SK-N-SH treated with all-trans-retinoic acid at 6 μM for 48 hours (cell line): Measurements from ENCODE around the gene NPR1.

Experiments used
- ATAC-seq: fragments of 200-7000 bp; cut with Tn5 transposase; 3 replicates; pipeline ENCODE4 v1.9.1; 2020; ENCODE audit warnings: mild to moderate bottlenecking, moderate library complexity
- ARNTL ChIP-seq: fragments of 450-650 bp; formaldehyde crosslinking; IDR thresholded peaks from 2 replicates; pipeline ENCODE4 v1.5.0; 2020; ENCODE audit warnings: low read depth, mild to moderate bottlenecking, moderate library complexity, borderline replicate concordance
- CREB5 ChIP-seq: fragments of 250-450 bp; sonication (Bioruptor Pico); IDR thresholded peaks from 2 replicates; pipeline ENCODE4 v1.5.1; 2020; ENCODE audit warnings: low read depth, mild to moderate bottlenecking, moderate library complexity
- CSDC2 ChIP-seq: fragments of 250-450 bp; sonication (Bioruptor Pico); IDR thresholded peaks from 2 replicates; pipeline ENCODE4 v1.5.0; 2020; ENCODE audit warnings: mild to moderate bottlenecking, moderate library complexity
- CSRNP3 ChIP-seq: fragments of 250-450 bp; sonication (Bioruptor Pico); IDR thresholded peaks from 2 replicates; pipeline ENCODE4 v1.5.1; 2021; ENCODE audit warnings: mild to moderate bottlenecking, moderate library complexity
- ESRRG ChIP-seq: fragments of 250-450 bp; sonication (Bioruptor Pico); IDR thresholded peaks from 2 replicates; pipeline ENCODE4 v1.6.1; 2021; ENCODE audit warnings: mild to moderate bottlenecking
- GLIS3 ChIP-seq: fragments of 250-450 bp; sonication (Bioruptor Pico); IDR thresholded peaks from 2 replicates; pipeline ENCODE4 v1.5.0; 2020; ENCODE audit warnings: mild to moderate bottlenecking, moderate library complexity
- ISL1 ChIP-seq: fragments of 250-450 bp; sonication (Bioruptor Pico); IDR thresholded peaks from 2 replicates; pipeline ENCODE4 v2.1.2; 2022; ENCODE audit warnings: mild to moderate bottlenecking, moderate library complexity
- OSR1 ChIP-seq: fragments of 250-450 bp; sonication (Bioruptor Pico); IDR thresholded peaks from 2 replicates; pipeline ENCODE4 v1.8.0; 2022; ENCODE audit warnings: moderate library complexity, mild to moderate bottlenecking, inconsistent platforms
- PATZ1 ChIP-seq: fragments of 250-450 bp; sonication (Bioruptor Pico); IDR thresholded peaks from 2 replicates; pipeline ENCODE4 v1.8.0; 2020; ENCODE audit warnings: mild to moderate bottlenecking, moderate library complexity, borderline replicate concordance
- PPARA ChIP-seq: fragments of 250-450 bp; sonication (Bioruptor Pico); IDR thresholded peaks from 2 replicates; pipeline ENCODE4 v1.5.0; 2020; ENCODE audit warnings: mild to moderate bottlenecking, borderline replicate concordance
- RARB ChIP-seq: fragments of 250-450 bp; sonication (Bioruptor Pico); IDR thresholded peaks from 2 replicates; pipeline ENCODE4 v1.8.0; 2021; ENCODE audit warnings: mild to moderate bottlenecking, moderate library complexity
- SNAI2 ChIP-seq: fragments of 250-450 bp; sonication (Bioruptor Pico); IDR thresholded peaks from 2 replicates; pipeline ENCODE4 v1.5.0; 2020; ENCODE audit warnings: mild to moderate bottlenecking, moderate library complexity
- TCF4 ChIP-seq: fragments of 250-450 bp; sonication (Bioruptor Pico); IDR thresholded peaks from 2 replicates; pipeline ENCODE4 v1.8.0; 2021; ENCODE audit warnings: mild to moderate bottlenecking, moderate library complexity, borderline replicate concordance
- TOX ChIP-seq: fragments of 250-450 bp; sonication (Bioruptor Pico); IDR thresholded peaks from 2 replicates; pipeline ENCODE4 v1.8.0; 2021; ENCODE audit warnings: mild to moderate bottlenecking, moderate library complexity, borderline replicate concordance
- TSHZ2 ChIP-seq: fragments of 250-450 bp; sonication (Bioruptor Pico); IDR thresholded peaks from 2 replicates; pipeline ENCODE4 v1.5.0; 2020; ENCODE audit warnings: mild to moderate bottlenecking, moderate library complexity
- ZC3H10 ChIP-seq: fragments of 250-450 bp; sonication (Bioruptor Pico); IDR thresholded peaks from 2 replicates; pipeline ENCODE4 v1.5.1; 2021; ENCODE audit warnings: mild to moderate bottlenecking, moderate library complexity
- ZFP30 ChIP-seq: fragments of 450-650 bp; formaldehyde crosslinking; IDR thresholded peaks from 2 replicates; pipeline ENCODE4 v1.5.0; 2022; ENCODE audit warnings: mild to moderate bottlenecking, moderate library complexity
- ZNF565 ChIP-seq: fragments of 450-650 bp; formaldehyde crosslinking; conservative IDR thresholded peaks from 2 replicates; pipeline ENCODE4 v1.5.0; 2020; ENCODE audit warnings: low read depth, mild to moderate bottlenecking, moderate library complexity
- ZNF70 ChIP-seq: fragments of 450-650 bp; formaldehyde crosslinking; IDR thresholded peaks from 2 replicates; pipeline ENCODE4 v1.5.0; 2020; ENCODE audit warnings: mild to moderate bottlenecking, moderate library complexity
- TF ChIP-seq, protein P1 (sequence below): fragments of 250-450 bp; sonication (Bioruptor Pico); IDR thresholded peaks from 2 replicates; pipeline ENCODE4 v1.8.0; 2021; ENCODE audit warnings: low read depth, mild to moderate bottlenecking, moderate library complexity, borderline replicate concordance

NPR1 gene

GRCh38 chr1:153669606-153670005 lies 8.9 kb upstream of the NPR1 start:
- ATAC-seq = no peak
- TF ChIP-seq GLIS3 (CRISPR knock-in tag) (no peak), CREB5 (CRISPR knock-in tag) (no peak), RARB (CRISPR knock-in tag) (no peak)
- TF ChIP-seq, all 23 proteins: peak for 0

DNA sequence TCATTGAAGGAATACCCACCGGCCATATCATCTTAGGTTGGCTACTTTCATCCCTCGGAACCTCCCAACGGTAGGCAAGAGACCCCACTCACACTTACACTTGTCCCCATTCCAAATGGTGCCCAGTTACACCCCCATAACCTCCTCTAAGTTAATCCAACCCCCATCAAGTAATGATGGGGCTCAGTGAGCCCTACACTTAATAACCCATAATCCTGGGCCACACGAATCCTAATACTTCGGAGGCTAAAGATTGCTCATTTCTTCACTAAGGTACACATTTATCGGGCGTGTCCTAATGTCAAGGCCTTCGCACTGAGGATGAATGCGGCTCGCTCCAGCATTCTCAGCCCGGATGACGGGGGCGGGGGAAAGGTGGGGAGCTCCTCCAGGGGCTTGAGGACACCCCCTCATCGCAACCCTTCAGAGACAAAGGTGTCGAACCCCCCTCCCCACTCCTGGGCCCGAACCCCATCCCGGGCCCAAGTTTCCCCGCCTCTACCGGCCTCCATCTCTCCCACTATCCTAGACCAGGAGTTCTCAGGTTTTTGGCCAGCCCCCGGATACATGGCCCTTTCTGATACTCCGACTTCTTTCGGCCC lies 8.1 kb upstream of the NPR1 start:
- TF ChIP-seq TOX (CRISPR knock-in tag) = no peak
- no peak for TF ChIP-seq ZNF565
- no peak for TF ChIP-seq GLIS3 (CRISPR knock-in tag)
- peak; percentile 6 for ATAC-seq

- ATAC-seq = peak; percentile 90
- TF ChIP-seq, protein P1, sequence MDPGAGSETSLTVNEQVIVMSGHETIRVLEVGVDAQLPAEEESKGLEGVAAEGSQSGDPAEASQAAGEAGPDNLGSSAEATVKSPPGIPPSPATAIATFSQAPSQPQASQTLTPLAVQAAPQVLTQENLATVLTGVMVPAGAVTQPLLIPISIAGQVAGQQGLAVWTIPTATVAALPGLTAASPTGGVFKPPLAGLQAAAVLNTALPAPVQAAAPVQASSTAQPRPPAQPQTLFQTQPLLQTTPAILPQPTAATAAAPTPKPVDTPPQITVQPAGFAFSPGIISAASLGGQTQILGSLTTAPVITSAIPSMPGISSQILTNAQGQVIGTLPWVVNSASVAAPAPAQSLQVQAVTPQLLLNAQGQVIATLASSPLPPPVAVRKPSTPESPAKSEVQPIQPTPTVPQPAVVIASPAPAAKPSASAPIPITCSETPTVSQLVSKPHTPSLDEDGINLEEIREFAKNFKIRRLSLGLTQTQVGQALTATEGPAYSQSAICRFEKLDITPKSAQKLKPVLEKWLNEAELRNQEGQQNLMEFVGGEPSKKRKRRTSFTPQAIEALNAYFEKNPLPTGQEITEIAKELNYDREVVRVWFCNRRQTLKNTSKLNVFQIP (CRISPR knock-in tag) = peak; percentile 53; the same call in 1 of the 2 replicates
- no peak; the same call in 1 of the 2 replicates for TF ChIP-seq ZC3H10 (CRISPR knock-in tag)
Measured at GRCh38 chr1:153670859-153671627, 7.4 kb upstream of the NPR1 start, which contains the start of gene ILF2. Gene ILF2 (minus strand): TSS chr1:153670993. CDS start chr1:153670922, 71 bp downstream.

- ATAC-seq = peak; percentile 71
Measured at GRCh38 chr1:153671628-153672353, 6.7 kb upstream of the NPR1 start.

GRCh38 chr1:153673511-153673910 lies 5.0 kb upstream of the NPR1 start:
- ATAC-seq = no peak
- TF ChIP-seq CSDC2 = no peak
- TF ChIP-seq RARB (CRISPR knock-in tag) = no peak
- no peak for TF ChIP-seq ESRRG (CRISPR knock-in tag)
- no peak for TF ChIP-seq ZC3H10 (CRISPR knock-in tag)
- TF ChIP-seq TCF4 = no peak
- no peak for TF ChIP-seq SNAI2 (CRISPR knock-in tag)
- no peak for TF ChIP-seq PATZ1 (CRISPR knock-in tag)
- no peak for TF ChIP-seq ISL1 (CRISPR knock-in tag)
- TF ChIP-seq ZFP30 = no peak
- no peak for TF ChIP-seq TOX (CRISPR knock-in tag)
- no peak for TF ChIP-seq OSR1 (CRISPR knock-in tag)
- no peak for TF ChIP-seq ARNTL (CRISPR knock-in tag)
- no peak for TF ChIP-seq ZNF70 (CRISPR knock-in tag)
- no peak for TF ChIP-seq CSRNP3 (CRISPR knock-in tag)
- no peak for TF ChIP-seq PPARA (CRISPR knock-in tag)
- TF ChIP-seq, protein P1 (CRISPR knock-in tag) = no peak
- no peak for TF ChIP-seq TSHZ2 (CRISPR knock-in tag)
